ENCODE measurements around the gene TP63. TPM values are rescaled to one million over a fixed set of nuclear protein-coding genes. Genes with fewer than 3 reads are reported as not detected.

Gene TP63
- total RNA-seq, 2 donors from 2014 or later = not detected

GRCh38 chr3:189797103-189797750, 166.0 kb downstream of the TP63 start:
- H3K9ac ChIP-seq (ENCODE audit: low read depth in 2 of 2, low read length in 2 of 2) = no peak overlapping the region
- no peak overlapping the region for H3K4me3 ChIP-seq
- H3K36me3 ChIP-seq = no peaks in the 10 kb centered on the region
- H3K4me1 ChIP-seq = no peaks in the 10 kb centered on the region
- intact Hi-C loops (cut with DNase I) = no loop called here
- no peak overlapping the region for H3K27ac ChIP-seq
- no peak for DNase-seq
- H3K27me3 ChIP-seq = no peaks in the 10 kb centered on the region
- no peak for TF ChIP-seq CTCF (IDR thresholded peaks at IDR 0.05)
- no peaks in the 10 kb centered on the region for H3K9me3 ChIP-seq

- H3K9ac ChIP-seq (ENCODE audit: low read depth in 2 of 2, low read length in 2 of 2) = no peak overlapping the region
- no peaks in the 10 kb centered on the region for H3K27me3 ChIP-seq
- H3K27ac ChIP-seq = no peak overlapping the region
- no peaks in the 10 kb centered on the region for H3K9me3 ChIP-seq
- no peaks in the 10 kb centered on the region for H3K4me1 ChIP-seq
- TF ChIP-seq CTCF (IDR thresholded peaks at IDR 0.05) = no peak
- no peak overlapping the region for H3K4me3 ChIP-seq
- DNase-seq = no peak
- H3K36me3 ChIP-seq = no peaks in the 10 kb centered on the region
- intact Hi-C loops (cut with DNase I) = no loop called here
These were observed 168.2 kb downstream of the TP63 start for GRCh38 chr3:189799366-189799765.

- Histone ChIP-seq H3K27me3 (no peaks in the 10 kb centered on the region), H3K4me1 (no peaks in the 10 kb centered on the region), H3K9ac (ENCODE audit: low read depth in 2 of 2, low read length in 2 of 2) (no peak overlapping the region), H3K4me3 (no peak overlapping the region), H3K36me3 (no peaks in the 10 kb centered on the region), H3K9me3 (no peaks in the 10 kb centered on the region), H3K27ac (no peak overlapping the region)
- intact Hi-C loops (cut with DNase I) = no loop called here
- TF ChIP-seq CTCF (IDR thresholded peaks at IDR 0.05) = no peak
- no peak for DNase-seq
These were observed 169.2 kb downstream of the TP63 start for GRCh38 chr3:189800436-189800835.

GRCh38 chr3:189803254-189803653, 172.1 kb downstream of the TP63 start:
- no peak overlapping the region for H3K4me3 ChIP-seq
- TF ChIP-seq CTCF (IDR thresholded peaks at IDR 0.05) = no peak
- H3K27me3 ChIP-seq = no peaks in the 10 kb centered on the region
- DNase-seq = no peak
- no peak overlapping the region for H3K27ac ChIP-seq
- no peak overlapping the region for H3K9ac ChIP-seq (ENCODE audit: low read depth in 2 of 2, low read length in 2 of 2)
- H3K9me3 ChIP-seq = no peaks in the 10 kb centered on the region
- H3K4me1 ChIP-seq = no peaks in the 10 kb centered on the region
- H3K36me3 ChIP-seq = no peaks in the 10 kb centered on the region
- intact Hi-C loops (cut with DNase I) = no loop called here

GRCh38 chr3:189805375-189806067, 174.3 kb downstream of the TP63 start:
- Histone ChIP-seq H3K4me1 (no peaks in the 10 kb centered on the region), H3K27me3 (no peaks in the 10 kb centered on the region), H3K9me3 (no peaks in the 10 kb centered on the region), H3K9ac (ENCODE audit: low read depth in 2 of 2, low read length in 2 of 2) (no peak overlapping the region), H3K4me3 (no peak overlapping the region), H3K36me3 (no peaks in the 10 kb centered on the region), H3K27ac (no peak overlapping the region)
- DNase-seq = no peak
- no peak for TF ChIP-seq CTCF (IDR thresholded peaks at IDR 0.05)
- intact Hi-C loops (cut with DNase I) = no loop called here

Data from colonic mucosa (tissue), 4 donors.